Astrocyte (in vitro differentiated cells and primary cell): ENCODE results near the gene CEACAM16. TPM values are rescaled to one million over a fixed set of nuclear protein-coding genes. Genes with fewer than 3 reads are reported as not detected.

ENCODE experiments used
- DNase-seq: peaks from one replicate; pipeline ENCODE4 v3.0.0-alpha.2; 2010; ENCODE audit warnings: low read depth
- FAIRE-seq: peaks from 2 replicates; lab custom pipeline; 2011; peaks lifted over from hg19 to GRCh38; lab: Jason Lieb, UNC
- H2AFZ ChIP-seq: 2 replicates; pipeline ENCODE4 v1.6.0; 2012; ENCODE audit warnings: low read depth, low read length, inconsistent platforms
- H3K27ac ChIP-seq: 2 replicates; pipeline ENCODE4 v1.5.1; 2011; ENCODE audit warnings: low read depth, low read length, inconsistent platforms
- H3K27me3 ChIP-seq: 2 replicates; pipeline ENCODE4 v1.6.0; 2011; ENCODE audit warnings: low read length, inconsistent platforms; ENCODE audit not compliant: insufficient read depth
- H3K36me3 ChIP-seq: 2 replicates; pipeline ENCODE4 v1.5.1; 2011; ENCODE audit warnings: low read length, inconsistent platforms; ENCODE audit not compliant: insufficient read depth
- H3K4me1 ChIP-seq: 2 replicates; pipeline ENCODE4 v1.5.1; 2011; ENCODE audit warnings: low read length, inconsistent platforms; ENCODE audit not compliant: insufficient read depth
- H3K4me2 ChIP-seq: 2 replicates; pipeline ENCODE4 v1.6.0; 2012; ENCODE audit warnings: low read length, inconsistent platforms
- H3K4me3 ChIP-seq: 2 replicates; pipeline ENCODE4 v1.5.1; 2011; ENCODE audit warnings: low read depth, mild to moderate bottlenecking, low read length, inconsistent platforms; ENCODE audit not compliant: insufficient read depth
- H3K79me2 ChIP-seq: 2 replicates; pipeline ENCODE4 v1.6.0; 2012; ENCODE audit warnings: mild to moderate bottlenecking, low read length, inconsistent platforms; ENCODE audit not compliant: insufficient read depth
- H3K9ac ChIP-seq: 2 replicates; pipeline ENCODE4 v1.6.0; 2012; ENCODE audit warnings: mild to moderate bottlenecking, low read length, inconsistent platforms
- H3K9me3 ChIP-seq: 2 replicates; pipeline ENCODE4 v1.5.1; 2012; ENCODE audit warnings: low read depth, mild to moderate bottlenecking, low read length, inconsistent platforms; ENCODE audit not compliant: insufficient read depth
- H4K20me1 ChIP-seq: 2 replicates; pipeline ENCODE4 v1.6.0; 2012; ENCODE audit warnings: low read length, inconsistent platforms; ENCODE audit not compliant: insufficient read depth
- H3K27ac Mint-ChIP-seq: one replicate; pipeline ENCODE4 v1.8.0; 2021; ENCODE audit warnings: mild to moderate bottlenecking, mixed read lengths; ENCODE audit not compliant: unreplicated experiment
- H3K27me3 Mint-ChIP-seq: one replicate; pipeline ENCODE4 v1.8.0; 2021; ENCODE audit warnings: low read depth, mixed read lengths; ENCODE audit not compliant: unreplicated experiment
- H3K36me3 Mint-ChIP-seq: one replicate; pipeline ENCODE4 v1.8.0; 2021; ENCODE audit warnings: low read depth, mixed read lengths; ENCODE audit not compliant: unreplicated experiment
- H3K4me1 Mint-ChIP-seq: one replicate; pipeline ENCODE4 v1.8.0; 2021; ENCODE audit warnings: low read depth, mixed read lengths; ENCODE audit not compliant: unreplicated experiment
- H3K4me3 Mint-ChIP-seq: one replicate; pipeline ENCODE4 v1.8.0; 2021; ENCODE audit warnings: mild to moderate bottlenecking, moderate library complexity, mixed read lengths; ENCODE audit not compliant: unreplicated experiment
- H3K9me3 Mint-ChIP-seq: one replicate; pipeline ENCODE4 v1.8.0; 2021; ENCODE audit warnings: mild to moderate bottlenecking, mixed read lengths; ENCODE audit not compliant: unreplicated experiment
- EZH2 ChIP-seq: IDR thresholded peaks from 2 replicates; pipeline ENCODE4 v1.6.1; 2012; ENCODE audit warnings: mild to moderate bottlenecking, low read length, inconsistent platforms; ENCODE audit not compliant: insufficient read depth
- total RNA-seq: library from RNA; stranded (reverse); gene quantifications from 2 replicates; pipeline ENCODE4 v1.2.1, GENCODE V29; 2021
- TF ChIP-seq, protein P1 (sequence below): IDR thresholded peaks from 2 replicates; pipeline ENCODE4 v1.5.1; 2011; ENCODE audit warnings: low read depth, mild to moderate bottlenecking, inconsistent platforms, low read length, moderate library complexity; ENCODE audit not compliant: insufficient read depth

CEACAM16 gene
- total RNA-seq, 1 donor from 2014 or later: 0.14 TPM

DNA sequence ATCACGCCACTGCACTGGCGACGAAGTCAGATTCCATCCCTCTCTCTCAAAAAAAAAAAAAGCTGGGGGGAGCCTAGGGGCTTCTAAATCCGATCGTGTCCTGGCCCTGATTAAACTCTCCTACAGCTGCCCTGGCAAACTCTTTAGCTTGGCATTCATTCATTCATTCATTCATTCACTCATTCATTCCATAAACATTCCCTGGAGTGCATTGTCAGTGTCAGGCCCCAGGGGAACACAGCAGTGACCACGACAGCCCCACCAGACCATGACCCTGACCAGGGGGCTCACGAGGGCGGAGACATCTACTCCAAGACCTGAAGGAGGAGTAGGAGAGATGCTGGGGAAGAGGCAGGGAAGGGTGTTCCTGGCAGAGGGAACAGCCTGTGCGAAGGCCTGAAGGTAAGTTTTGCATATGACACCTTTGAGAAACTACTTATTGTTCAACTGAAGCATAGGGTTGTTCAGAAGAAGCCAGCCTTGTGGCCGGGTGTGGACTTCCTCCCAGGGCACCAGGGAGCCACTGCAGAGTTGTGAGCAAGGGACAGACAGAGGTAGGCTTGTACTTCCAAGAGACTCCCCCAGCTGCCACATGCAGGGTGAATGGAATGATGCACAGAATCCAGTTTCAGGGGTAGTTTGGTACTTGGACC lies 24.5 kb downstream of the CEACAM16 start:
- Mint-ChIP-seq H3K27ac (no peak overlapping the region), H3K9me3 (peaks cover 3% of the 10 kb centered on the region), H3K4me1 (peaks cover 15% of the 10 kb centered on the region), H3K36me3 (no peaks in the 10 kb centered on the region), H3K4me3 (peak overlapping the region; percentile 70), H3K27me3 (peaks cover 7% of the 10 kb centered on the region)
- H3K79me2 ChIP-seq: no peaks in the 10 kb centered on the region
- TF ChIP-seq, protein P1, sequence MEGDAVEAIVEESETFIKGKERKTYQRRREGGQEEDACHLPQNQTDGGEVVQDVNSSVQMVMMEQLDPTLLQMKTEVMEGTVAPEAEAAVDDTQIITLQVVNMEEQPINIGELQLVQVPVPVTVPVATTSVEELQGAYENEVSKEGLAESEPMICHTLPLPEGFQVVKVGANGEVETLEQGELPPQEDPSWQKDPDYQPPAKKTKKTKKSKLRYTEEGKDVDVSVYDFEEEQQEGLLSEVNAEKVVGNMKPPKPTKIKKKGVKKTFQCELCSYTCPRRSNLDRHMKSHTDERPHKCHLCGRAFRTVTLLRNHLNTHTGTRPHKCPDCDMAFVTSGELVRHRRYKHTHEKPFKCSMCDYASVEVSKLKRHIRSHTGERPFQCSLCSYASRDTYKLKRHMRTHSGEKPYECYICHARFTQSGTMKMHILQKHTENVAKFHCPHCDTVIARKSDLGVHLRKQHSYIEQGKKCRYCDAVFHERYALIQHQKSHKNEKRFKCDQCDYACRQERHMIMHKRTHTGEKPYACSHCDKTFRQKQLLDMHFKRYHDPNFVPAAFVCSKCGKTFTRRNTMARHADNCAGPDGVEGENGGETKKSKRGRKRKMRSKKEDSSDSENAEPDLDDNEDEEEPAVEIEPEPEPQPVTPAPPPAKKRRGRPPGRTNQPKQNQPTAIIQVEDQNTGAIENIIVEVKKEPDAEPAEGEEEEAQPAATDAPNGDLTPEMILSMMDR: no peak
- no peak for TF ChIP-seq EZH2
- no peaks in the 10 kb centered on the region for H3K36me3 ChIP-seq
- no peak overlapping the region for H3K4me2 ChIP-seq
- no peaks in the 10 kb centered on the region for H3K9me3 ChIP-seq
- DNase-seq (no peak), FAIRE-seq (no peak)
- H2AFZ ChIP-seq: no peak overlapping the region
- H3K4me3 ChIP-seq: no peak overlapping the region
- H3K9ac ChIP-seq: no peak overlapping the region
- no peaks in the 10 kb centered on the region for H3K27me3 ChIP-seq
- H4K20me1 ChIP-seq: no peaks in the 10 kb centered on the region
- peaks cover 29% of the 10 kb centered on the region for H3K4me1 ChIP-seq
- H3K27ac ChIP-seq: no peak overlapping the region

DNA sequence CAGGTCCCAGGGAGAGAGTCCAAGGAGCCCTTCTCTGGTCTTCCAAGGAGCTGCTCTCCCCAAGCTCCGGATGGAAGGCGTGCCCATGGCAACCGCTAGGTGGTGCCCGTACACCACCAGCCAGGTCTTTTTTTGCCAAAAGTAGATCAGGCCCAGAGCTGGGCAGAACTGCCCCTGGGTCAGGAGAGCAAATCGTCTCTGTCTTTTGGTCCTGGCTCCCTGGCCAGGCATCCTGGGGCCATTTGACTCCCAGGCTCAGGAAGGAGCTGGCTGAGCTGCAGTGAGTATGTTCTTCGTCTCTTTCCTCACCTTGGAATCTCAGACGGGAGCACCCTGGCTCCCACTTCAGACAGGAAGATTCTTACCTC lies 25.0 kb downstream of the CEACAM16 start:
- Histone ChIP-seq H3K4me1 (peaks cover 24% of the 10 kb centered on the region), H3K9ac (peak overlapping the region; percentile 15), H3K36me3 (no peaks in the 10 kb centered on the region), H4K20me1 (no peaks in the 10 kb centered on the region), H3K4me3 (no peak overlapping the region), H2AFZ (no peak overlapping the region), H3K27me3 (no peaks in the 10 kb centered on the region), H3K9me3 (no peaks in the 10 kb centered on the region), H3K27ac (no peak overlapping the region), H3K4me2 (peak overlapping the region; percentile 73), H3K79me2 (no peaks in the 10 kb centered on the region)
- peaks cover 13% of the 10 kb centered on the region for H3K4me1 Mint-ChIP-seq
- TF ChIP-seq, protein P1: peak; percentile 98
- TF ChIP-seq EZH2: no peak
- DNase-seq (peak; percentile 39), FAIRE-seq (no peak)
- H3K4me3 Mint-ChIP-seq: peak overlapping the region; percentile 70
- peaks cover 3% of the 10 kb centered on the region for H3K9me3 Mint-ChIP-seq
- peaks cover 9% of the 10 kb centered on the region for H3K27me3 Mint-ChIP-seq
- no peak overlapping the region for H3K27ac Mint-ChIP-seq
- no peaks in the 10 kb centered on the region for H3K36me3 Mint-ChIP-seq

DNA sequence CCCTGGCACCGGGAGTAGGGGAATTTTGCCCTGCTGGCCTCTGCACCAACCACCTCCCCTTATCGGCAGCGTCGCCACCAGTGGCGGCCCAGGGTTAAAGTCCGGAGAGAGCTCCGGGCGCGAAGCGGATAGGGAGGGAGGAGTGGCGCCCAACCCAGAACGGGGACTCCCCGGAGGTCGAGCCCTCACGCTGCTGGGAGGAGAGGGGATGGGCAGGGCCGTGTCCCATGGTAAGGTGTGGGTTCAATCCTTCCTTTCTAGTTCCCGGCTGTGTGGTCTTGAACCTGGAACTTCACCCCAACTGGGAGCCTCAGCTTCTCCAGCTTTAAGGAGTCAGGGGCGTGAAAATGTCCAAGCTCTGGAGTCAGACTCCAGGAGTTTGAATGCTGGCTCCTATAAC lies 26.3 kb downstream of the CEACAM16 start:
- H3K27ac ChIP-seq: no peak overlapping the region
- H3K27ac Mint-ChIP-seq: no peak overlapping the region
- H3K9me3 ChIP-seq: no peaks in the 10 kb centered on the region
- no peak overlapping the region for H3K9ac ChIP-seq
- peaks cover 18% of the 10 kb centered on the region for H3K4me1 ChIP-seq
- no peaks in the 10 kb centered on the region for H3K79me2 ChIP-seq
- no peaks in the 10 kb centered on the region for H3K27me3 ChIP-seq
- no peaks in the 10 kb centered on the region for H4K20me1 ChIP-seq
- H2AFZ ChIP-seq: no peak overlapping the region
- DNase-seq: no peak
- H3K36me3 ChIP-seq: no peaks in the 10 kb centered on the region
- peaks cover 11% of the 10 kb centered on the region for H3K27me3 Mint-ChIP-seq
- no peak for FAIRE-seq
- no peak overlapping the region for H3K4me3 ChIP-seq
- H3K4me1 Mint-ChIP-seq: peaks cover 13% of the 10 kb centered on the region
- no peak for TF ChIP-seq EZH2
- TF ChIP-seq, protein P1: no peak
- no peak overlapping the region for H3K4me3 Mint-ChIP-seq
- H3K4me2 ChIP-seq: no peak overlapping the region
- peaks cover 3% of the 10 kb centered on the region for H3K9me3 Mint-ChIP-seq
- no peaks in the 10 kb centered on the region for H3K36me3 Mint-ChIP-seq
